ENCODE results near the gene OMP. TPM values are rescaled to one million over a fixed set of nuclear protein-coding genes. Genes with fewer than 3 reads are reported as not detected.

OMP gene
- total and polyA plus RNA-seq, 2 donors (not counting 3 experiments of a cell fraction or from before 2014, with no cell fraction given) = 0.80 TPM; not detected in 1

- FAIRE-seq (no peak), DNase-seq (ENCODE audit: low read depth, low spot score) (no peak)
- no peak overlapping the region for H3K4me3 ChIP-seq (replicated peaks in 1 of 3; ENCODE audit: insufficient read depth in 1 of 3, low read depth in 1 of 3, low read length in 3 of 3)
- H3K9ac ChIP-seq (replicated peaks; ENCODE audit: extremely low read depth, insufficient read depth, low read length) = no peak overlapping the region
- H3K4me2 ChIP-seq (ENCODE audit: insufficient read depth, low read length) = no peak overlapping the region
- no peaks in the 10 kb centered on the region for H3K9me1 ChIP-seq (replicated peaks; ENCODE audit: control insufficient read depth, extremely low read depth, insufficient read depth, low read length)
- CTCF ChIA-PET = no interaction called here
- POLR2A ChIA-PET = no interaction called here
- dilution Hi-C loops (cut with MboI; ENCODE audit: extremely low pct_ligation_motif_present, low sequenced_read_pairs) = no loop called here
- no peaks in the 10 kb centered on the region for H4K20me1 ChIP-seq (replicated peaks; ENCODE audit: control insufficient read depth, extremely low read depth, insufficient read depth, low read length)
- H3K79me2 ChIP-seq (ENCODE audit: control insufficient read depth, insufficient read depth, low read length) = no peaks in the 10 kb centered on the region
- intact Hi-C loops (cut with micrococcal nuclease) = no loop called here
- H3K4me1 ChIP-seq (ENCODE audit: control insufficient read depth, extremely low read depth, insufficient read depth, low read length) = peaks cover 10% of the 10 kb centered on the region
- H2AFZ ChIP-seq (ENCODE audit: low read depth, low read length) = no peak overlapping the region
- H3K9me3 ChIP-seq (replicated peaks; ENCODE audit: control insufficient read depth, insufficient read depth, low read length) = no peaks in the 10 kb centered on the region
- no peaks in the 10 kb centered on the region for H3K27me3 ChIP-seq (ENCODE audit: control insufficient read depth in 2 of 2, insufficient read depth in 2 of 2, low read length in 2 of 2)
- TF ChIP-seq GATA2 (IDR thresholded peaks at IDR 0.05; ENCODE audit: insufficient read depth, insufficient read length, low read depth, low read length) (no peak), POLR2A (IDR thresholded peaks at IDR 0.05; ENCODE audit: low read depth, low read length) (no peak), CTCF (IDR thresholded peaks at IDR 0.05; ENCODE audit: extremely low read depth in 1 of 2, insufficient read depth in 1 of 2, low read depth in 1 of 2, low read length in 2 of 2) (no peak), MYC (IDR thresholded peaks at IDR 0.05; ENCODE audit: low read depth, low read length) (no peak), FOS (IDR thresholded peaks at IDR 0.05; ENCODE audit: borderline replicate concordance, insufficient read depth, low read length) (no peak), JUN (IDR thresholded peaks at IDR 0.05; ENCODE audit: borderline replicate concordance, insufficient read depth, insufficient read length, low read depth) (no peak), MAX (IDR thresholded peaks at IDR 0.05; ENCODE audit: insufficient read depth, insufficient read length) (no peak), EZH2 (IDR thresholded peaks at IDR 0.05; ENCODE audit: borderline replicate concordance, low read depth, low read length, severe bottlenecking) (no peak), POLR2AphosphoS5 (IDR thresholded peaks at IDR 0.05; ENCODE audit: insufficient read depth, low read depth, low read length) (no peak)
- H3K27ac ChIP-seq (ENCODE audit: insufficient read depth, low read depth, low read length) = no peak overlapping the region
- BruUV-seq (replicated peaks) = no TSS peak
- peaks cover 0 to 5% of the 10 kb centered on the region in 2 experiments for H3K36me3 ChIP-seq (ENCODE audit: control insufficient read depth in 2 of 2, extremely low read depth in 1 of 2, insufficient read depth in 2 of 2, low read length in 2 of 2)
Measured at GRCh38 chr11:77125695-77126094, 23.1 kb downstream of the OMP start.

All from endothelial cell of umbilical vein (primary cell).